NK-92 treated with Interleukin-12 subunit alpha and Interleukin-12 subunit beta, amount 100 ng/mL, for 24 hours (cell line): Measurements from ENCODE around the gene SP6.

Experiments
- DNase-seq: peaks from one replicate; lab custom pipeline; 2025; lab: John Stamatoyannopoulos, UW

The SP6 gene

DNA sequence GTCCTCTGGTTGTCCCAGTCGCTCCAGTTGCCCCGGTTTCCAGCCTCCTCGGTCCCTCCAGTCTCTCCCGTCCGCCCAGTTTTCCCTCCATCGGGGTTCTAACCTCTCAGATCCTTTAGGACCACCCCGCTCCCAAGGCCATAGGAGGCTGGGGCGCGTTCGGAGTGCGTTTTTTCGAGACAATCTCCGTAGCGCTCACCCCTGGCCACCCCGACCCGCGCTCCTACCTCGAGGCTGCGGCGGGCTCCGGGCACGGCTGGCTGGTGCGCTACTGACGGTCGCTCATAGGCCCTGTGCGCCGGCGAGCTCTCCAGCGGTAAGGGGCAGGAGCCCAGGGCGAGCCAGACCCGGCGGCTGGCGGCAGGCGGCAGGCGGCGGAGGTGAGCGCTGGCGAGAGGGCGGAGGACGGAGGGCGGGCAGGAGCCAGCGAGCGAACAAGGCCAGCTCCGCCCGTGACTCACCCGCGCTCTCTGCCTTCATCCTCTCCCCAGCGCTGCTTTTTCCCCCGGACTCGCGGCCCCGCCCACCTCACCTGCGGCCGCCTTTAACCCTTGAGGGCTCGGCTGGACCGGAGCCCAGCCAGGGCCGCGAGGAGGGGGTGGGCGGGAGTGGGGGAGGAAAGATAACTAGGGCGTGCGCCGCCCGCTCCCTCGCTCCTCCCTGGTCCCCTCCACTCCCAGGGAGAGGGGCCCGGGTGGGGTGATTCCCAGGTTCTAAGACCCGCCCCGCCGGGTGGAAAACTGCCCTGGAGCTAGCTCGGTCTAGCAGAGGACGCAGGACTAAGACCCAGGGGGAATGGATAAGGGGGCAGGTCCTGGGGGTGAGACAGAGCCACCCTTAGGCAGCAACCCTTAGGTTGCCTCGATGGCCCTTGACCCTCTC, at the start of gene SP6:
TSS of gene SP6 (minus strand) at position 472 of the 882 bp plus-strand sequence. CDS start 2,734 bp downstream, outside the sequence.
- no peak for DNase-seq

DNA sequence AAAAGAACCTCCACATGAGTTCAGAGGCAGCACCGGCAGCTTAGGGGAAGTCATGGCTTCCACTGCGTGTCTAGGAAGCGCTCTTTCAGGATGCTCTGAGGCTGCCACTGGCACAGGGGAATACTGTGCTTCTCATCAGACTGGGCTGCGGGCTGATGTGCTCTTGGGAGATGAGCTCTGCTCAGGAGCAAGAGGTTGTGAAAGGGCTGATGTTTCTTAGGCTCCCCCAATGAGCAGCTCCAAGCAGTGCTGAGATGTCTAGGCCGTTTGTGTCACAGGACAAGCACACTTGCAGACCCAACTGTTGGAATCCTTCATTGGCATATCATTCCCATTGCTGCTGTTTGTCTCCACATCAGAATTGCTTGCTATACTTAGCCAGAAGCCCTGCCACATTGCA, 48.7 kb upstream of the SP6 start:
- DNase-seq = no peak

DNA sequence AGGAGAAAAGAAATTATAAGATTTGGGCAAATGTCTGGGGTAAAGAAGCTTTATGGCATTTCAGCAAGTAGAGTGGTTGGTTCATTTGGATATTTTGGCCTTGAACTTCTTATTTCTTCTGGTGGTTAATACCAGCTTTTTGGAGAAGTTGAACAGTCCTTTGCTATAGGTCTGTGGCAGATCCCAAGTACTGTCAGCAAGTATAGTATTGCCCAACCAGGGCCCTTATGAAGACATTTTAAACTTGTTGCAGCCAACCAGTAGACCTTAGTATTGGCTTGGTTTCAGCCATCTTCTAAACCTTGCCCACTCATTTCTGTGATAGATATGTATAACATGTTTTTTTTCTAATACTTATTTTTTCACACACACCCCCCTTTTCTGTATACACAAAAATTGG, 47.3 kb upstream of the SP6 start:
- no peak for DNase-seq

DNA sequence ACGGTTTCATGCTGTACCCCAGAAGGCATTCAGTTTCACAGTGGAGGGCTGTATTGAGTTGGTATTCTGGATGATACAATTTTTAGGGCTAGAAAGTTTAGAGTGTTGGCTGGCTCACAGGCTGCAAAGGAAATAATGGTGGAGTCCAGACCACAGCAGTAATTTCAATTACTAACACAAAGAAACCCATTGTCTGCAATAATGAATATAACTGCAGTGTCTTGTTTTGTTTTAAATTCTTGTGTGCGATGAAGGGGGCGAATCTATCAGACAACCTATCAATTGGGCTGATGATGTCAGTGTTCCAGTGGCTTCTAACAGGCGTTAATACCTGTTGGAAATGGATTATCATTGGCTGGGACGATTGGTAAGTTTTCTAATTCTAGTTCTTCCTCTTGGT, 46.6 kb upstream of the SP6 start:
- no peak for DNase-seq

DNA sequence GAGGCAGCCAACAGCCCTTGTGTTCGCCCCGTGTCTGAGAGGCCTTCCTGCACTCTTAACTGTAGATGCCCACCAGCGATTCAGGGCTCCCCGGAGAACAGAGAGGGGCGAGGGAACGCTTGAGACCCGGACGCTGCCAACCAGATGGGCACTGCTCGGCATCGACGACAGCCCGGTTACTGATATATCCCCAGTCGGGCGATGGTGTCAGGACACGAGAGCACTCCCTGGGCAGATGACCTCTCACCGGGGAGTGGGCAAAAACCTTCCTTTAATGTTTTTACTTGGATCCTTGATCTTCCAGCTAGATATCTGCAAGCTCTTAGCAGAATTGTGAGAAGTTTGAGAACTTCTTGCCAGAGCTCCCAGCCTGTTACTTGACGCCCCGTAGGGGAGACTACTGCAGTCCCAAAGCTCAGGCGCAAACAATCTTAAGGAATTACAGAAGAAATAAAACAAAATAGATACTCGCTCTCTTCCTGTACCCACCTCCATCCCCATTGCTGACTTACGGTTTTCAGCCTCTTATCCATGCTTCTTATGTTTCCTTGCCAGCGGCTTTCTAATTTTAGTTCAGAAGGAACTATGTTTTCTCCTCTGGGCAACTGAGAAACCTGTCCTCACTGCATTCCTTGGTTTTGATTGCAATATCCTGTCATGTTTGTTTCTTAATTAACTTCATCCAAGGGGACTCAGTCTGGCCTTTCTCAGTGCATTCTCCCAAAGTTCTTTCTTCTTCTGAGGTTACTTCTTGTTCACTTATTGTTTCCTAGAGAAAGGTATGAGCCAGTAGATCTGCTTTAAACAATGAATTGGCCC, 45.9 kb upstream of the SP6 start:
- DNase-seq = no peak

DNA sequence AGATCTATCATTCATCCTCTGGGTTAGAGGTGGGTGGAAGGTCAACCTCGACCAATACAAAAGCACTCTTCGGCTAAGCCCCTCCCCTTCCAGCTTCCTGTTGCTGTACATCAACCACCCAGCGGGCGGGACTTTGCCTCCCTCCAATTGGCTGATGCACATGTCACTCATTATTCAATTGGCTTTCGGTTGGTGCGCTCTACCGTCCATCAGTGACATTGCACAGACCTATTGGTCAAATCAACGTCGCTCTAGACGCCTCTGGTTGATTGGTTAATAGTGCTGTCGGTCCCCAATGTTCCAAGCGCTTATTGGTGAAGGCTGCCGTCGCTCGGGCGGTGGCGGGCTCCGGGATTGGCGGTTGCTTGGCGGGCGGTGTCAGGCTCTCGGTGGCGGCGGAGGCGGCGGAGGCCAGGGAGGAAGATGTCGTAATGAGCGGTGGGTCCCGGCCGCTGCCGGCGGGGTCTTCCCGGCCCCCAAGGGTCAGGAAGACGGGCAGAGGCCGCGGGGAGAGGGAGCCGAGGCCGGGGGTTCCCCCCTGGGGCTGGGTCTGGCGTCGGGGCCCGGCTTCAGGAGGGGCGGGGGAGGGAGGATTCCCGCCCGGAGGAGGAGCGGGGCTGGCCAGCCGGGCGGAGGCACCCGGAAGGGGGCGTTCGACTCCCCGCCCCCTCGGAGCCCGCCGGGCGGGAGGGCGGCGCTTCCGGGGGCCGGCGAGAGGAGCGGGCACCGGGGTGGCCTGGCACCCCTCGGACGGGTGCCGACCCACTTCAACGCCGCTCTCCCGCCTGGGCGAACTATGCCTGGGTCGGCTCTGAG, 45.1 kb upstream of the SP6 start, which contains the start of gene SP2:
TSS of gene SP2 (plus strand) at position 381 of the 816 bp plus-strand sequence. CDS start at position 432, 51 bp downstream.
- DNase-seq = peak; percentile 100

DNA sequence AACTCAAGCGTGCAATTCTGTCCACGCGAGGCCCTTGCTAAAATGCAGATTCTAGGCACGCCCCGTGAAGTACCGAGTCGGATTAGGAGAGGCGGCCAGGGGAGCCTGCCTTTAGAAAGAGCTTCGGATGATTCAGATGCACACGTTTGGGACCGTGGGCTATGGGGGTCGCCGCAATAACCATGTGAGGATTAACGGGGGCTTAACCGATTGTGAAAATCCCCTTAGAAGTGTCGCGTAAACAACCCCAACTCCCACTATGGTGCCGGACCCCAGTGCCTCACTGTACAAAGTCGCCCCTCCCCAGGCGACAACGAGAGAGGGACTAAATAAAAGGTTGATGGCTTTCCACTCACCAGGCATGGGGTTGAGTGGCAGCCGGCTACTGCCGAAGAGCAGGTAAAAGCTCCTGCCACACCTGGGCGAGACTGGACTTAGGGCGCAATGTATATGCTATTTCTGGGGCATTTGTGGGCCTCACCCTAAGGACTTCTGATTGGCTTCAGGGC, 44.4 kb upstream of the SP6 start:
- no peak for DNase-seq

DNA sequence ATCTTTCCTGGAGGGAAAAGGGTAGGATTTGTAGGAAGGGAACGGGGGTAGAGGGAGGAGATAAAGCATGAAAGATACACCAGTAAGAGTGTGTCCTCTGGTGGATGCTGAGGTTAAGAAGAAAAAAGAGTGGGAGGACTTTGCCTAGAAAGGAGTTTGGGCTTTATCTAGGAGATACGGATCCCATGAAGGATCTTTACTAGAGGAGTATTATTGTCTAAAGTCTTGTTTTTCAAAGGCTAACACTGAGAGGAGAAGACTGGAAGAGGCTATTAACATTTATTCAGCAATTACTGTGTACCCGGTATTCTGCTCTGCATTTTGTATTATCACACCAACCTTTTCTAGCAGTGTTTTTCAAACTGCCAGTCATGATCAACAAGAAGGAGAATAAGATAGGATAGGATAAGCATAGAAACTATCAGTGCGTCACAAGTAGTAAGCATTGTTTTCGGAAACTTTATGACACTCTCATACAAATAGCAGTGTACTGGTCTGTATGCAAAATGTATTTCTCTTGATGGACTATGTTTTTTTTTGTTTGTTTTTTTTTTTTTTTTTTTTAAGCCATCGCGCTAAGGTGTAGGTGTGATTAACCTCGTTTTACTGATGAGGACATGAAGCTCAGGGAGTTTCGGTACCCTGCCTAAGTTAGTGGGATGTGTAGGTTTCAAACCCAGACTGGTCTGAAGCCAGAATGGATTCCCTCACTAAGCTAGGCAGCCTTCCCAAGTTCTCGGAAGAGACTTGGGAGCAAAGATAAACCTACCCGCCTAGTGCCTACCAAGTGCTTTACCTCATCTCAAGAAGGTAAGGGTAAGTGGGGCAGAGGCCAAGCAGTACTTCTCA, 43.8 kb upstream of the SP6 start:
- no peak for DNase-seq

DNA sequence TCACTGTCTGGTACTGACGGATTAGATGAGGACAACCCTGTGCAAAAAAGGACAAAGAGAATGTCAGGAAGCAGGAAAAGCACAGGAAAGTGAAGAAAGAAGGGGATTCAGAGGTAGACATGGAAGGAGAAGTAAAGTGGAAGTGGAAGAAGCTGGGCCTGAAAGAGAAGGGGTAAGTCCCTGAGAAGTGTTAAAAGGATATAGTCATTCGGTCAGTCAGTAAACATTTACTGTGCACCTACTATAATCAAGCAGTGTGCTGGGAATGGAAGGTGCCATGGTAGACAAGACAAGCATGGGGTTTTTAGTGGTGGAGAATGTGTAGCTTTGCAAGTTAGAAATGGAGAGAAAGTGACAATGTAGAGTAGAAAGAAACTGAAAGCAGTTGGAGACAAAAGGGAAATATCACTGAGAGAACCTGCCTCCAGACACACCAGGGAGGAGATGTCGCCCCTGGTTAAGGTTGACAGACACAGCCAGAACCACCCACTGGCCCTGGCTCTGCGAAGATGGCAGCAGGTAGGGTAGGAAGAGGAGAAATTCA, 40.7 kb upstream of the SP6 start:
- DNase-seq = no peak

DNA sequence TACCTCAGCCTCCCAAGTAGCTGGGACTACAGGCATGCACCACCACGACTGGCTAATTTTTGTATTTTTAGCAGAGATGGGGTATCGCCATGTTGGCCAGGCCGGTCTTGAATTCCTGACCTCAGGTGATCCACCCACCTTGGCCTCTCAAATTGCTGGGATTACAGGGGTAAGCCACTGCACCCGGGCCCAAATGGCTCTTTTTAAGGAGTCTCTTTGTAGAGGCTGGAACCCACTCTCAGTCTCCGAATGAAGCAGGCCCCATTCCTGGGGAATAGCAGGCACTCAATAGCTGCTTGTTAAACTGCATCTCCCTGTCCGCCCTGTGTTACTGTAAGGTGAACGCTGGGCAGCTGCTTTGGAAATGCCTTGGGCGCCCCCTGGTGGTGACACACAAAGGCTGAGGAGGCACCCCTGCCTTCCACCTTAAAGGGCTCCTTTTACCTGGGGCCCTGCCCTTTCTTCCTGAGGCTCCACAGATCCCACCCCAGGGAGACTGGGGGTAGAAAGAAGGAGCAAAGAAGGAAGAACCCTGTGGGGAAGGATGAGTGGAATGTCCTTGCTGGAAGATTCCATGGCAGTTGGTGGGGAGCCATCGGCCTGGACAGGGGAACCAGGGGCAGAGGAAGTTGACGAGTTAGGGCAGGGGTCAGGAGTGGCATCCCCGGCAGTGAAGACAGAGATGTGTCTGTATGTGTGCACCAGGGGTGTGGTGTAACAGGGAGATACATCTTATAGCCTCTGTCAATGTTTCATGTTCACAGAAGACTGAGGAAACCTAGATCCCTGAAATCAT, 39.0 kb upstream of the SP6 start:
- peak; percentile 75 for DNase-seq

DNA sequence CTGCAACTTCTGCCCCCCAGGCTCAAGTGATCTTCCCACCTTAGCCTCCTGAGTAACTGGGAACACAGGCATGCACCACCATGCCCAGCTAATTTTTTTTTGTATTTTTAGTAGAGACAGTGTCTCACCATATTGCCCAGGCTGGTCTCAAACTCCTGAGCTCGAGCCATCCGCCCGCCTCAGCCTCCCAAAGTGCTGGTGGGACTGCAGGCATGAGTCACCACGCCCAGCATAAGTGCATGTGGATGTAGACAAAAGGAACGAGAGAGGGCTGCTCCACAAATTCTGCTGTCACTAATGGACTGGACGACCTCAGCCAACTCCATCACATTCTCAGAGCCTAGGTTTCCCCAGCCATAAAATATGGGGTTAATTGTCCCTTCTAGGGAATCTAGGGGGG, 37.3 kb upstream of the SP6 start:
- DNase-seq = no peak

DNA sequence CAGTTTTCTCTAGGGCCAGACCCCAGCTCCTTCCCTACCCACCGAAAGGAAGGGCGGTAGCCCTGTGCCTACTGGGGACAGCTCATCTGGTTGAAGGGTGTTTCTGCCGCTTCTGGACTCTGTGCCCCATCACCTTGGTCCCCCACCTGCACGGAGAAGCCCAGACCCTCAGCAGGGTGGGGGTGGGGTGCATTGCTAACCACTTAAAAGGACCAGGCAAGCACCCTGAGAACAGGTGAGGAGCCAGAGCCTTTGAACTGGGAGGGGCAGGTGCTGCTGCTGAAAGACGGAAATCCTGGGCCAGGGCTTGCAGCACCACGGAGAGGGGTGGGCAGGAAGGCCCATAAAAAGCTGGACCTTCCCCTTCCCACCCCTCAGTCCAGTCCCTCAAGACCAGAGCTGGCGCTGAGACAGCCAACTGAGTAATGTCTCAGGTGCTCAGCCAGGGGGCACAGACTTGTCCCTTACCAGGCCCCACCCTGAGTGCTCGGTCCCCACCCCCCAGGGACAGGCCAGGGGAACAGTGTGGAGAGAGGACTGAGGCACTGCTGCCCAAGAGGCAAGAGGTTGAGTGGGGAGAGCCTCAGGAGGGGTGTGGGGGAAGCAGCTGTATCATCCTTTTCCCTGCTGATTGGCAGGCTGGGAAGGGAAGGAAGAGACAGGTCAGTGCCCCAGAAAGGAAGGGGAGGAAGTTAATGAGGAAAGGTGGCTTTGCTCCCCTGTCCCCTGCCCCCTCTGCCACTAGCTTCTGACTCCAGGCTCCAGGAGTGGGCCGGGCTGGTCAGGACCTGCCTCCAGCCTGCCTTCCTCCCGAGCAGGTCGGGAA, 34.2 kb upstream of the SP6 start:
- DNase-seq = no peak

DNA sequence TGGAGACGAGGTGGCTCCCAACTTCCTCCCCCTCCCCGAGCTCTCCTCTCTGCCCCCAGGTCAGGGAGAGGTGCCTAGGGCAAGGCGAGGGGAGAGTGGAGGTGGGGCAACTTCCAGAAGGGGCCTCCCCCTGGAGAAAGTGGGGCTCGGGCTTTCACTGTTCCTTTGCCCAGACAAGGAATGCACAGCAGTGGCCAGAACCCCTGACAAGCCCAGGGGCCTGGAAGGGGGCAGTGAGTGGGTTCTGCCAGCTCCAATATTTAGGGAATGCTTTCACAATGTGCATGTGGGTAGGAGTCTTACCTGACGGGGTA, 33.4 kb upstream of the SP6 start:
- no peak for DNase-seq

DNA sequence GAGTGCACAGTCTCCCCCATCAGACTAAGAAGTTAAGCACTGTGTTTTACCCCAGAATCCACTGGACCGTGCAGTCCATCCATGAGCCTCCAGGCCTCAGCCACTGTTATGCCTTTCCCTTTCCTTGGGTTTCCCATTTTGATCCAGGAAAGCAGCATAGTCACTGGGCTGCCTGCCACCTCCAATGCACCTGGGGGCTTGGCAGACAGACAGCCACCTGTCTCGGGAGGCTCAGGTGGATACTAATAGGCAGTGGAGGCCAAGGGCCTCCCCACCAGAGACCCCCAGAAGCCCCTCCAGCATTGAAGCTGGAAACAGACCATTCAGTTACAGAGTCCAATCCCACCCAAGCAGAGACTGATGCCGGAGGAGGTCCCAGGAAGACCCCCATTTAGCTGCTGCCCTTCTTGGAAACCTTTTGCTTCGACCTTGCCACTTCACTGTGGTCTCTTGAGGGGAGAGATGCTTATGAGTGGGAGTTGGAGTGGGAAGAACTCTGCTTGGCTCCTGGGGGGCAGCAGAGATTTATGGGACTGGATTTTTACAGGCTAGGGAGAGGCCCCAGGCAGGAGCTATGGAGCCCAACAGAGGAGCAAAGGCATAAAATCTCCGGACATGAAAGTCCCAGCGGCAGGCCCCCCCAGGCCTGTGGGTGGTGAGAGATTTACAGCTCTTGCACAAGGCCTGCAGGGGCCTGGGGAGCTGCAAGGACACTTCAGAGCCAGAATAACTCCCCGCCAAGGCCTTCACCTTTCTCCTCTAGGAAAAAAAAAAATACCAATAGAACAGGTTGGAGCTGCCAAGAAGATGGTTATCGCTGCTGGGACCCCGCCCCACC, 32.8 kb upstream of the SP6 start:
- no peak for DNase-seq

DNA sequence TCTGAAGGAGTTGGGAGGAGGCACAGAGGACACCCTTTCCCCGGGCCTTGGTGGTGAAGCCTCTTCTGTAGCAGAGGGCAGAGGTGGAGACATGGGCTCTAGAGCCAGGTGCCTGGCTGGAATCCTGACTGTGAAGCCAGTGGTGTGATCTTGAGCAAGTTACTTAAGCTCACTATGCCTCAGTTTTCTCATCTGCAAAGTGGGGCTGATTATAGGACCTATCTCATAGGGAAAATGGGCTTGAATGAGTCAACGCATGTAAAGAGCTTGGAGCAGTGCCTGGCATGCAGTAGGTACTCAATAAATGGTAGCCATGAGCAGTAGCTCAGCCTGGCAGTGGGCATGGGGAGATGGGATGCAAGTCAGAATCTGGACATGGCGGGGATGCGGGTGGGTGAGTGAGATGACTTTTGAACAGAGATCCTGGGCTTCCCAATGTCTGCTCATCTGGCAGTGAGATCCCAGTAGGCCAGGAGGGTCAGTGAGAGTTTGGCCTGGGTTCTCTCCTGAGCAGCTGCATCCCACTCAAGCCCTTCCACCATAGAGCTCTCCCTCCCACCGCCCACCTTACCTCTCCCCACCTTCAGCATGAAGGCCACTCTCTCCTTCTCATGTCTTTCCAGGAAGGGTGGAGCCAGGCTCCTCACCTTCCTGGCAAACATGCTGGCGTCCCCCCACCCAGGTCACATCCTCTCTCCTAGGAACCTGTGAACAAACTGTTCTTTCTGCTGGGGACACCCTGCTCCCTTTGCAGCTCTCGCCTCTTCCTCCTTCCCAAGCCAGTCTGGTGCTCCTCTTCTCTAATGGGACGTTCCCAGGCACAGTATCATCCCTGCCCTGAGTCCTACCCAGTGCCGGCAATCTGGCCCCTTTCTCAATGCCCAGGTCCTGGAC, 32.0 kb upstream of the SP6 start:
- DNase-seq = no peak

DNA sequence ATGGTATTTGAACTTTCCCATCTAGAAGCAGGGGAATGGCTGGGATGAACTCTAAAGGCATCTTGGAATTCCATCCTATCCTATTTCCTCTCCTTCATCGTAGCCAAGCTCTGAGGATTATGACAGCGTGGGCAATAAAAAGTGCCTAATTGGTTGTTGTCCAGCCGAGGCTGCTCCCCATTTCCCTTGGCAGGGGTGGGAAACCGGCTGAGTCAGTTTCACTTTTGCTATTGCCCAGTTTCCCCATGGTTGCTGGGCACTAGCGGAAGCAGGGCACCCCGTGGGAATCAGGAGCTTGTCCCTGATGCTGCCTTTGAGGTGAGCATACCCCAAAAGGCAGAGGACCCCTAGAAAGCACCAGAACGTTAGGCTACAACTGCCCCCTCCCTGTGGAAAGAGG, 31.3 kb upstream of the SP6 start:
- DNase-seq = no peak

DNA sequence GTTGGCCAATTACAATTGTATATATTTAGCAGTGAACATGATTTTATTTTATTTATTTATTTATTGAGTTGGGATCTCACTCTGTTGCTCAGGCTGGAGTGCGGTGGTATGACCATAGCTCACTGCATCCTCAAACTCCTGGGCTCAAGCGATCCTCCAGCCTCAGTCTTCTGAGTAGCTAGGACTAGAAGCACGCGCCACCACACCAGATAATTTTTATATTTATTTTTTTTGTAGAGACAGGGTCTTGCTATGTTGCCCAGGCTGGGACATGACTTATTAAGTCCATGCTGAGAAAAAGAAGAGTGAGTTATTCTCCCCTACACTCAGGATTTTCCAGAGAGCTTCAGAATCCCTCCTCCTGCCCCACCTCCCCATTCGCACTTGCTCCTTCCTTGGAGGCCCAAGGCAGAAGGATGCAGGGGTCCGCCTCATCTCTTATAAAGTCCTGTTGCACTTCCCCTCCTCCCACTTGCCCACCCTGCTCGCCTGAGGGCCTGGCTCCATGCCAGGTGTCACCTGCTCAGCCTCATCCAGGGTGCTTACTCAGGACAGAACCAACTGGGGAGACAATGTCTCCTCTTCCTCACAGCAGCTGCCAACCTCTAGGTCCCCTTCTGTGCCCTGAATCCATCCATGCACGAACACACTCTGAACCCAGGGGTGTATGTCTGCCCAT, 29.0 kb upstream of the SP6 start:
- DNase-seq = no peak
